ENCODE data around the gene PTPRD. TPM values are rescaled to one million over a fixed set of nuclear protein-coding genes. Genes with fewer than 3 reads are reported as not detected.

PTPRD gene
- total RNA-seq, 1 donor from 2014 or later, result 532 TPM

- Mint-ChIP-seq H3K4me3 (ENCODE audit: unreplicated experiment) (no peak overlapping the region), H3K27me3 (ENCODE audit: unreplicated experiment) (no peaks in the 10 kb centered on the region), H3K9me3 (ENCODE audit: unreplicated experiment) (no peaks in the 10 kb centered on the region), H3K27ac (ENCODE audit: unreplicated experiment) (no peak overlapping the region), H3K4me1 (ENCODE audit: low read depth, unreplicated experiment) (no peaks in the 10 kb centered on the region), H3K36me3 (ENCODE audit: unreplicated experiment) (no peaks in the 10 kb centered on the region)
- no peak for DNase-seq
- TF ChIP-seq CTCF (IDR thresholded peaks at IDR 0.05; ENCODE audit: partially characterized antibody, unreplicated experiment), result no peak
These were observed 500.7 kb downstream of the PTPRD start for GRCh38 chr9:10112070-10112469.

- no peaks in the 10 kb centered on the region for H3K27me3 Mint-ChIP-seq (ENCODE audit: unreplicated experiment)
- no peaks in the 10 kb centered on the region for H3K36me3 Mint-ChIP-seq (ENCODE audit: unreplicated experiment)
These were observed 504.0 kb downstream of the PTPRD start for GRCh38 chr9:10108815-10109214.

GRCh38 chr9:10104774-10105173 lies 508.0 kb downstream of the PTPRD start:
- H3K4me3 Mint-ChIP-seq (ENCODE audit: unreplicated experiment), result no peak overlapping the region
- no peak for DNase-seq
- no peaks in the 10 kb centered on the region for H3K27me3 Mint-ChIP-seq (ENCODE audit: unreplicated experiment)
- TF ChIP-seq CTCF (IDR thresholded peaks at IDR 0.05; ENCODE audit: partially characterized antibody, unreplicated experiment), result no peak
- peaks cover 3% of the 10 kb centered on the region for H3K4me1 Mint-ChIP-seq (ENCODE audit: low read depth, unreplicated experiment)
- no peak overlapping the region for H3K27ac Mint-ChIP-seq (ENCODE audit: unreplicated experiment)
- H3K9me3 Mint-ChIP-seq (ENCODE audit: unreplicated experiment), result peaks cover 5% of the 10 kb centered on the region
- H3K36me3 Mint-ChIP-seq (ENCODE audit: unreplicated experiment), result no peaks in the 10 kb centered on the region

More at GRCh38 chr9:10108815-10109214, 504.0 kb downstream of the PTPRD start:
- Mint-ChIP-seq H3K4me3 (ENCODE audit: unreplicated experiment) (no peak overlapping the region), H3K9me3 (ENCODE audit: unreplicated experiment) (peaks cover 5% of the 10 kb centered on the region), H3K4me1 (ENCODE audit: low read depth, unreplicated experiment) (peaks cover 3% of the 10 kb centered on the region), H3K27ac (ENCODE audit: unreplicated experiment) (no peak overlapping the region)
- TF ChIP-seq CTCF (IDR thresholded peaks at IDR 0.05; ENCODE audit: partially characterized antibody, unreplicated experiment), result no peak
- DNase-seq, result no peak

GRCh38 chr9:10095208-10095607 lies 517.6 kb downstream of the PTPRD start:
- Mint-ChIP-seq H3K4me3 (ENCODE audit: unreplicated experiment) (no peak overlapping the region), H3K4me1 (ENCODE audit: low read depth, unreplicated experiment) (no peaks in the 10 kb centered on the region)

GRCh38 chr9:10094563-10094962 lies 518.2 kb downstream of the PTPRD start:
- no peaks in the 10 kb centered on the region for H3K9me3 Mint-ChIP-seq (ENCODE audit: unreplicated experiment)
- no peak for TF ChIP-seq CTCF (IDR thresholded peaks at IDR 0.05; ENCODE audit: partially characterized antibody, unreplicated experiment)
- H3K4me1 Mint-ChIP-seq (ENCODE audit: low read depth, unreplicated experiment), result no peaks in the 10 kb centered on the region
- no peak overlapping the region for H3K4me3 Mint-ChIP-seq (ENCODE audit: unreplicated experiment)
- no peaks in the 10 kb centered on the region for H3K27me3 Mint-ChIP-seq (ENCODE audit: unreplicated experiment)
- DNase-seq, result no peak
- no peak overlapping the region for H3K27ac Mint-ChIP-seq (ENCODE audit: unreplicated experiment)
- H3K36me3 Mint-ChIP-seq (ENCODE audit: unreplicated experiment), result no peaks in the 10 kb centered on the region

More at GRCh38 chr9:10095208-10095607, 517.6 kb downstream of the PTPRD start:
- TF ChIP-seq CTCF (IDR thresholded peaks at IDR 0.05; ENCODE audit: partially characterized antibody, unreplicated experiment), result no peak
- H3K36me3 Mint-ChIP-seq (ENCODE audit: unreplicated experiment), result no peaks in the 10 kb centered on the region
- no peak for DNase-seq
- no peak overlapping the region for H3K27ac Mint-ChIP-seq (ENCODE audit: unreplicated experiment)
- no peaks in the 10 kb centered on the region for H3K9me3 Mint-ChIP-seq (ENCODE audit: unreplicated experiment)
- no peaks in the 10 kb centered on the region for H3K27me3 Mint-ChIP-seq (ENCODE audit: unreplicated experiment)
